Measurements from ENCODE around the gene ESYT2. TPM values are rescaled to one million over a fixed set of nuclear protein-coding genes. Genes with fewer than 3 reads are reported as not detected.

Gene ESYT2
- total and polyA plus RNA-seq, 9 of the 15 experiments (the other 6 are each of a cell fraction or from before 2014, with no cell fraction given), result 5.8 to 86.9 (median 64.7) TPM

DNA sequence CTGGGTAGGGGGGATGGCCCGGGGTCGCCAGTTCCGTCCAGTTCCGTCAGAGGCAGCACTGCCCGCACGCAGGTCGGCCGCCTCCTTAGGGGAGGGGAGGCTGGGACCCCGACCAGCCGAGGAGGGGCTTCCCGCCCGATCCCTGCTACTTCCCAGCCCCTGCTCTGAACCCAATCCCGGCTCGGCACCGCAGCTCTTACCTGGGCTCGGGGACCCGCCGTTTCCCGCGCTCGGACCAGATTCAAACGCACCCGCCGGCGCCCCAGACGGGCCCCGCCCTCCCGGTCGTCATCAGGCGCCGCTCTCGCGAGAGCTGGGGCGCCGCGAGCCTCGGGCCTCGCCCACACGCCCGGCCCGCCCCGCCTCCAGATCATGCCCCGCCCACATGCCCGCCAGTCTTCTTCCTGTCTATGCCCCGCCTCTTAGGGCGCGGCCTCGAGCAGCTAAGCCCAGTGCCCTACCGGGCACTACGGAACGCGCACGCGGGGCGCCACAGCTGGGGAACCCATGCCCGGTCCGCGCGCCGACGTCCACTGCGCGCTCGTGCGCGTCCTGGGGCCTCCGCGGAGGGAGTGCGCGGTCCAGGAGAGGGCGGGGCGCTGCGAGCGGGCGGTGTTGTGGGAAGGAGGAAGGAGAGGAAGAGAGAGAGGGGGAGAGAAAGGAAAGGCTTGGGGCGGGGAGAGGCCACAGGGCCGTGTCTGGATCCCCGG, 124.6 kb downstream of the ESYT2 start, which contains the start of gene NCAPG2 (continued):
- TF ChIP-seq, protein P1, sequence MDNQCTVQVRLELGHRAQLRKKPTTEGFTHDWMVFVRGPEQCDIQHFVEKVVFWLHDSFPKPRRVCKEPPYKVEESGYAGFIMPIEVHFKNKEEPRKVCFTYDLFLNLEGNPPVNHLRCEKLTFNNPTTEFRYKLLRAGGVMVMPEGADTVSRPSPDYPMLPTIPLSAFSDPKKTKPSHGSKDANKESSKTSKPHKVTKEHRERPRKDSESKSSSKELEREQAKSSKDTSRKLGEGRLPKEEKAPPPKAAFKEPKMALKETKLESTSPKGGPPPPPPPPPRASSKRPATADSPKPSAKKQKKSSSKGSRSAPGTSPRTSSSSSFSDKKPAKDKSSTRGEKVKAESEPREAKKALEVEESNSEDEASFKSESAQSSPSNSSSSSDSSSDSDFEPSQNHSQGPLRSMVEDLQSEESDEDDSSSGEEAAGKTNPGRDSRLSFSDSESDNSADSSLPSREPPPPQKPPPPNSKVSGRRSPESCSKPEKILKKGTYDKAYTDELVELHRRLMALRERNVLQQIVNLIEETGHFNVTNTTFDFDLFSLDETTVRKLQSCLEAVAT (IDR thresholded peaks at IDR 0.05), result peak in 1 of 2 experiments; percentile 57; a peak in 1 of 4 replicates
- TF ChIP-seq, protein P2, sequence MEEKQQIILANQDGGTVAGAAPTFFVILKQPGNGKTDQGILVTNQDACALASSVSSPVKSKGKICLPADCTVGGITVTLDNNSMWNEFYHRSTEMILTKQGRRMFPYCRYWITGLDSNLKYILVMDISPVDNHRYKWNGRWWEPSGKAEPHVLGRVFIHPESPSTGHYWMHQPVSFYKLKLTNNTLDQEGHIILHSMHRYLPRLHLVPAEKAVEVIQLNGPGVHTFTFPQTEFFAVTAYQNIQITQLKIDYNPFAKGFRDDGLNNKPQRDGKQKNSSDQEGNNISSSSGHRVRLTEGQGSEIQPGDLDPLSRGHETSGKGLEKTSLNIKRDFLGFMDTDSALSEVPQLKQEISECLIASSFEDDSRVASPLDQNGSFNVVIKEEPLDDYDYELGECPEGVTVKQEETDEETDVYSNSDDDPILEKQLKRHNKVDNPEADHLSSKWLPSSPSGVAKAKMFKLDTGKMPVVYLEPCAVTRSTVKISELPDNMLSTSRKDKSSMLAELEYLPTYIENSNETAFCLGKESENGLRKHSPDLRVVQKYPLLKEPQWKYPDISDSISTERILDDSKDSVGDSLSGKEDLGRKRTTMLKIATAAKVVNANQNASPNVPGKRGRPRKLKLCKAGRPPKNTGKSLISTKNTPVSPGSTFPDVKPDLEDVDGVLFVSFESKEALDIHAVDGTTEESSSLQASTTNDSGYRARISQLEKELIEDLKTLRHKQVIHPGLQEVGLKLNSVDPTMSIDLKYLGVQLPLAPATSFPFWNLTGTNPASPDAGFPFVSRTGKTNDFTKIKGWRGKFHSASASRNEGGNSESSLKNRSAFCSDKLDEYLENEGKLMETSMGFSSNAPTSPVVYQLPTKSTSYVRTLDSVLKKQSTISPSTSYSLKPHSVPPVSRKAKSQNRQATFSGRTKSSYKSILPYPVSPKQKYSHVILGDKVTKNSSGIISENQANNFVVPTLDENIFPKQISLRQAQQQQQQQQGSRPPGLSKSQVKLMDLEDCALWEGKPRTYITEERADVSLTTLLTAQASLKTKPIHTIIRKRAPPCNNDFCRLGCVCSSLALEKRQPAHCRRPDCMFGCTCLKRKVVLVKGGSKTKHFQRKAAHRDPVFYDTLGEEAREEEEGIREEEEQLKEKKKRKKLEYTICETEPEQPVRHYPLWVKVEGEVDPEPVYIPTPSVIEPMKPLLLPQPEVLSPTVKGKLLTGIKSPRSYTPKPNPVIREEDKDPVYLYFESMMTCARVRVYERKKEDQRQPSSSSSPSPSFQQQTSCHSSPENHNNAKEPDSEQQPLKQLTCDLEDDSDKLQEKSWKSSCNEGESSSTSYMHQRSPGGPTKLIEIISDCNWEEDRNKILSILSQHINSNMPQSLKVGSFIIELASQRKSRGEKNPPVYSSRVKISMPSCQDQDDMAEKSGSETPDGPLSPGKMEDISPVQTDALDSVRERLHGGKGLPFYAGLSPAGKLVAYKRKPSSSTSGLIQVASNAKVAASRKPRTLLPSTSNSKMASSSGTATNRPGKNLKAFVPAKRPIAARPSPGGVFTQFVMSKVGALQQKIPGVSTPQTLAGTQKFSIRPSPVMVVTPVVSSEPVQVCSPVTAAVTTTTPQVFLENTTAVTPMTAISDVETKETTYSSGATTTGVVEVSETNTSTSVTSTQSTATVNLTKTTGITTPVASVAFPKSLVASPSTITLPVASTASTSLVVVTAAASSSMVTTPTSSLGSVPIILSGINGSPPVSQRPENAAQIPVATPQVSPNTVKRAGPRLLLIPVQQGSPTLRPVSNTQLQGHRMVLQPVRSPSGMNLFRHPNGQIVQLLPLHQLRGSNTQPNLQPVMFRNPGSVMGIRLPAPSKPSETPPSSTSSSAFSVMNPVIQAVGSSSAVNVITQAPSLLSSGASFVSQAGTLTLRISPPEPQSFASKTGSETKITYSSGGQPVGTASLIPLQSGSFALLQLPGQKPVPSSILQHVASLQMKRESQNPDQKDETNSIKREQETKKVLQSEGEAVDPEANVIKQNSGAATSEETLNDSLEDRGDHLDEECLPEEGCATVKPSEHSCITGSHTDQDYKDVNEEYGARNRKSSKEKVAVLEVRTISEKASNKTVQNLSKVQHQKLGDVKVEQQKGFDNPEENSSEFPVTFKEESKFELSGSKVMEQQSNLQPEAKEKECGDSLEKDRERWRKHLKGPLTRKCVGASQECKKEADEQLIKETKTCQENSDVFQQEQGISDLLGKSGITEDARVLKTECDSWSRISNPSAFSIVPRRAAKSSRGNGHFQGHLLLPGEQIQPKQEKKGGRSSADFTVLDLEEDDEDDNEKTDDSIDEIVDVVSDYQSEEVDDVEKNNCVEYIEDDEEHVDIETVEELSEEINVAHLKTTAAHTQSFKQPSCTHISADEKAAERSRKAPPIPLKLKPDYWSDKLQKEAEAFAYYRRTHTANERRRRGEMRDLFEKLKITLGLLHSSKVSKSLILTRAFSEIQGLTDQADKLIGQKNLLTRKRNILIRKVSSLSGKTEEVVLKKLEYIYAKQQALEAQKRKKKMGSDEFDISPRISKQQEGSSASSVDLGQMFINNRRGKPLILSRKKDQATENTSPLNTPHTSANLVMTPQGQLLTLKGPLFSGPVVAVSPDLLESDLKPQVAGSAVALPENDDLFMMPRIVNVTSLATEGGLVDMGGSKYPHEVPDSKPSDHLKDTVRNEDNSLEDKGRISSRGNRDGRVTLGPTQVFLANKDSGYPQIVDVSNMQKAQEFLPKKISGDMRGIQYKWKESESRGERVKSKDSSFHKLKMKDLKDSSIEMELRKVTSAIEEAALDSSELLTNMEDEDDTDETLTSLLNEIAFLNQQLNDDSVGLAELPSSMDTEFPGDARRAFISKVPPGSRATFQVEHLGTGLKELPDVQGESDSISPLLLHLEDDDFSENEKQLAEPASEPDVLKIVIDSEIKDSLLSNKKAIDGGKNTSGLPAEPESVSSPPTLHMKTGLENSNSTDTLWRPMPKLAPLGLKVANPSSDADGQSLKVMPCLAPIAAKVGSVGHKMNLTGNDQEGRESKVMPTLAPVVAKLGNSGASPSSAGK (IDR thresholded peaks at IDR 0.05), result peak; percentile 54
- TF ChIP-seq KDM4B (IDR thresholded peaks at IDR 0.05; ENCODE audit: borderline replicate concordance in 2 of 2, low read depth in 1 of 2) (peak in 1 of 2 experiments; percentile 54; a peak in 1 of 4 replicates), FOXK2 (conservative IDR thresholded peaks at IDR 0.05 in 1 of 2, IDR thresholded peaks at IDR 0.05 in 1 of 2; ENCODE audit: low read depth in 2 of 2) (peak; percentile 76 to 77), ZNF431 (CRISPR knock-in tag; IDR thresholded peaks at IDR 0.05) (no peak; the same call in 1 of the 2 replicates), ATF1 (CRISPR knock-in tag; IDR thresholded peaks at IDR 0.05) (no peak), ATF1 (tag; IDR thresholded peaks at IDR 0.05) (peak; percentile 97), LARP7 (IDR thresholded peaks at IDR 0.05) (no peak; the same call in 1 of the 2 replicates), TARDBP (IDR thresholded peaks at IDR 0.05) (peak; percentile 97)
- TF ChIP-seq, protein P3, sequence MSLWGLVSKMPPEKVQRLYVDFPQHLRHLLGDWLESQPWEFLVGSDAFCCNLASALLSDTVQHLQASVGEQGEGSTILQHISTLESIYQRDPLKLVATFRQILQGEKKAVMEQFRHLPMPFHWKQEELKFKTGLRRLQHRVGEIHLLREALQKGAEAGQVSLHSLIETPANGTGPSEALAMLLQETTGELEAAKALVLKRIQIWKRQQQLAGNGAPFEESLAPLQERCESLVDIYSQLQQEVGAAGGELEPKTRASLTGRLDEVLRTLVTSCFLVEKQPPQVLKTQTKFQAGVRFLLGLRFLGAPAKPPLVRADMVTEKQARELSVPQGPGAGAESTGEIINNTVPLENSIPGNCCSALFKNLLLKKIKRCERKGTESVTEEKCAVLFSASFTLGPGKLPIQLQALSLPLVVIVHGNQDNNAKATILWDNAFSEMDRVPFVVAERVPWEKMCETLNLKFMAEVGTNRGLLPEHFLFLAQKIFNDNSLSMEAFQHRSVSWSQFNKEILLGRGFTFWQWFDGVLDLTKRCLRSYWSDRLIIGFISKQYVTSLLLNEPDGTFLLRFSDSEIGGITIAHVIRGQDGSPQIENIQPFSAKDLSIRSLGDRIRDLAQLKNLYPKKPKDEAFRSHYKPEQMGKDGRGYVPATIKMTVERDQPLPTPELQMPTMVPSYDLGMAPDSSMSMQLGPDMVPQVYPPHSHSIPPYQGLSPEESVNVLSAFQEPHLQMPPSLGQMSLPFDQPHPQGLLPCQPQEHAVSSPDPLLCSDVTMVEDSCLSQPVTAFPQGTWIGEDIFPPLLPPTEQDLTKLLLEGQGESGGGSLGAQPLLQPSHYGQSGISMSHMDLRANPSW (CRISPR knock-in tag; IDR thresholded peaks at IDR 0.05), result peak; percentile 26; the same call in 1 of the 2 replicates

Data from K562 (cell line).